Activated T-cell treated with anti-CD3 and anti-CD28 coated beads, Interleukin-2, amount 50 U/mL, for 24 hours (primary cell): ENCODE measurements around the gene TKTL2.
"Not testable (repeated sequence)": the region's sequence is repeated elsewhere in the genome, so short reads cannot be mapped to it uniquely, and the experiment has no call there.

Experiments used
- DNase-seq: peaks from one replicate; pipeline ENCODE4 v3.0.0-alpha.2; 2020
- H3K27ac Mint-ChIP-seq: 2 replicates; pipeline ENCODE4 v1.8.0; 2020; ENCODE audit warnings: mild to moderate bottlenecking, mixed read lengths
- H3K27me3 Mint-ChIP-seq: 2 replicates; pipeline ENCODE4 v1.8.0; 2020; ENCODE audit warnings: mixed read lengths
- H3K36me3 Mint-ChIP-seq: 2 replicates; pipeline ENCODE4 v1.8.0; 2020; ENCODE audit warnings: low read depth, mixed read lengths
- H3K4me1 Mint-ChIP-seq: 2 replicates; pipeline ENCODE4 v1.8.0; 2020; ENCODE audit warnings: low read depth, mixed read lengths
- H3K4me3 Mint-ChIP-seq: 2 replicates; pipeline ENCODE4 v1.8.0; 2020; ENCODE audit warnings: mild to moderate bottlenecking, moderate library complexity, mixed read lengths
- H3K9me3 Mint-ChIP-seq: 2 replicates; pipeline ENCODE4 v1.8.0; 2020; ENCODE audit warnings: mixed read lengths

TKTL2 gene

GRCh38 chr4:163476761-163477438 is 3.3 kb upstream of the TKTL2 start:
- H3K4me3 Mint-ChIP-seq = no peak overlapping the region
- no peak overlapping the region for H3K27ac Mint-ChIP-seq
- H3K4me1 Mint-ChIP-seq = no peaks in the 10 kb centered on the region
- H3K9me3 Mint-ChIP-seq = no peaks in the 10 kb centered on the region
- DNase-seq = no peak
- peaks cover 11% of the 10 kb centered on the region for H3K27me3 Mint-ChIP-seq
- H3K36me3 Mint-ChIP-seq = no peaks in the 10 kb centered on the region

- no peaks in the 10 kb centered on the region for H3K9me3 Mint-ChIP-seq
- H3K27ac Mint-ChIP-seq = no peak overlapping the region
- no peak for DNase-seq
- H3K4me1 Mint-ChIP-seq = no peaks in the 10 kb centered on the region
- H3K4me3 Mint-ChIP-seq = no peak overlapping the region
- H3K27me3 Mint-ChIP-seq = peaks cover 16% of the 10 kb centered on the region
- no peaks in the 10 kb centered on the region for H3K36me3 Mint-ChIP-seq
Measured at GRCh38 chr4:163474027-163474426, 473 bp upstream of the TKTL2 start.

- no peak overlapping the region for H3K27ac Mint-ChIP-seq
- no peaks in the 10 kb centered on the region for H3K4me1 Mint-ChIP-seq
- H3K27me3 Mint-ChIP-seq = peaks cover 19% of the 10 kb centered on the region
- H3K9me3 Mint-ChIP-seq = no peaks in the 10 kb centered on the region
- H3K4me3 Mint-ChIP-seq = no peak overlapping the region
- H3K36me3 Mint-ChIP-seq = no peaks in the 10 kb centered on the region
- no peak for DNase-seq
Measured at GRCh38 chr4:163473130-163473529, 424 bp downstream of the TKTL2 start.

GRCh38 chr4:163470391-163470790 is 3.2 kb downstream of the TKTL2 start:
- Mint-ChIP-seq H3K4me1 (no peaks in the 10 kb centered on the region), H3K9me3 (no peaks in the 10 kb centered on the region), H3K36me3 (no peaks in the 10 kb centered on the region), H3K4me3 (no peak overlapping the region), H3K27ac (no peak overlapping the region), H3K27me3 (peaks cover 22% of the 10 kb centered on the region)
- DNase-seq = no peak

GRCh38 chr4:163467082-163467770 is 6.3 kb downstream of the TKTL2 start:
- Mint-ChIP-seq H3K4me1 (no peaks in the 10 kb centered on the region), H3K9me3 (no peaks in the 10 kb centered on the region), H3K27ac (no peak overlapping the region), H3K27me3 (peaks cover 31% of the 10 kb centered on the region), H3K36me3 (no peaks in the 10 kb centered on the region), H3K4me3 (no peak overlapping the region)
- no peak for DNase-seq

GRCh38 chr4:163462556-163462955 is 11.0 kb downstream of the TKTL2 start:
- peaks cover 28% of the 10 kb centered on the region for H3K27me3 Mint-ChIP-seq
- no peaks in the 10 kb centered on the region for H3K36me3 Mint-ChIP-seq
- H3K9me3 Mint-ChIP-seq = no peaks in the 10 kb centered on the region
- no peaks in the 10 kb centered on the region for H3K4me1 Mint-ChIP-seq
- no peak for DNase-seq
- H3K27ac Mint-ChIP-seq = no peak overlapping the region
- H3K4me3 Mint-ChIP-seq = no peak overlapping the region

- H3K36me3 Mint-ChIP-seq = no peaks in the 10 kb centered on the region
- H3K27me3 Mint-ChIP-seq = no peaks in the 10 kb centered on the region
- H3K4me1 Mint-ChIP-seq = no peaks in the 10 kb centered on the region
- H3K9me3 Mint-ChIP-seq = no peaks in the 10 kb centered on the region
- no peak for DNase-seq
- H3K27ac Mint-ChIP-seq = no peak overlapping the region
- H3K4me3 Mint-ChIP-seq = no peak overlapping the region
Measured at GRCh38 chr4:163448540-163449203, 24.9 kb downstream of the TKTL2 start.

GRCh38 chr4:163447481-163447880 is 26.1 kb downstream of the TKTL2 start:
- no peaks in the 10 kb centered on the region for H3K36me3 Mint-ChIP-seq
- no peaks in the 10 kb centered on the region for H3K4me1 Mint-ChIP-seq
- DNase-seq = no peak
- no peak overlapping the region for H3K4me3 Mint-ChIP-seq
- H3K27ac Mint-ChIP-seq = no peak overlapping the region
- no peaks in the 10 kb centered on the region for H3K9me3 Mint-ChIP-seq
- peaks cover 9% of the 10 kb centered on the region for H3K27me3 Mint-ChIP-seq

GRCh38 chr4:163447023-163447422 is 26.5 kb downstream of the TKTL2 start:
- DNase-seq, H3K36me3 Mint-ChIP-seq, H3K4me3 Mint-ChIP-seq, H3K27ac Mint-ChIP-seq, H3K4me1 Mint-ChIP-seq, H3K9me3 Mint-ChIP-seq: not testable (repeated sequence)
- H3K27me3 Mint-ChIP-seq = peaks cover 11% of the 10 kb centered on the region

GRCh38 chr4:163440040-163440439 is 33.5 kb downstream of the TKTL2 start:
- Mint-ChIP-seq H3K4me3 (no peak overlapping the region), H3K4me1 (no peaks in the 10 kb centered on the region), H3K27ac (no peak overlapping the region), H3K36me3 (no peaks in the 10 kb centered on the region), H3K9me3 (no peaks in the 10 kb centered on the region), H3K27me3 (peaks cover 27% of the 10 kb centered on the region)
- DNase-seq = no peak
